GM23338 (cell line): Measurements from ENCODE around the gene PPME1.

ENCODE experiments used
- CREB1 ChIP-seq: fragments of 250-450 bp; sonication (Bioruptor Pico); IDR thresholded peaks from 2 replicates; pipeline ENCODE4 v1.5.0; 2020; ENCODE audit warnings: low read depth, mild to moderate bottlenecking, moderate library complexity
- ETS1 ChIP-seq: IDR thresholded peaks from 2 replicates; pipeline ENCODE4 v1.6.1; 2016; ENCODE audit warnings: antibody characterized with exemption
- EZH2 ChIP-seq: fragments of 200-600 bp; sonication (generic); IDR thresholded peaks from one replicate; pipeline ENCODE4 v1.8.0; 2017; ENCODE audit warnings: antibody characterized with exemption, mild to moderate bottlenecking, low read depth; ENCODE audit not compliant: unreplicated experiment
- EZH2phosphoT487 ChIP-seq: fragments of 200-600 bp; sonication (generic); IDR thresholded peaks from one replicate; pipeline ENCODE4 v1.8.1; 2018; ENCODE audit warnings: antibody characterized with exemption; ENCODE audit not compliant: unreplicated experiment
- JUNB ChIP-seq: IDR thresholded peaks from one replicate; pipeline ENCODE4 v1.6.1; 2016; ENCODE audit warnings: antibody characterized with exemption; ENCODE audit not compliant: unreplicated experiment
- POLR2AphosphoS5 ChIP-seq: IDR thresholded peaks from 2 replicates; pipeline ENCODE4 v1.6.1; 2016; ENCODE audit warnings: antibody characterized with exemption, low read depth
- REST ChIP-seq: IDR thresholded peaks from one replicate; pipeline ENCODE4 v1.6.1; 2018; ENCODE audit warnings: antibody characterized with exemption; ENCODE audit not compliant: unreplicated experiment
- ZNF331 ChIP-seq: fragments of 250-450 bp; sonication (Bioruptor Pico); IDR thresholded peaks from 2 replicates; pipeline ENCODE4 v1.5.0; 2020; ENCODE audit warnings: low read depth, mild to moderate bottlenecking, moderate library complexity
- TF ChIP-seq, protein P1 (sequence below), 2 experiments: fragments of 200-600 bp in 1 of 2; sonication (generic) in 1 of 2; conservative IDR thresholded peaks; 2 replicates each; pipeline versions ENCODE4 v1.5.1 to v1.6.1; 2016 to 2017; ENCODE audit warnings: antibody characterized with exemption in 2 of 2, low read depth in 2 of 2, mild to moderate bottlenecking in 2 of 2, moderate library complexity in 1 of 2

DNA sequence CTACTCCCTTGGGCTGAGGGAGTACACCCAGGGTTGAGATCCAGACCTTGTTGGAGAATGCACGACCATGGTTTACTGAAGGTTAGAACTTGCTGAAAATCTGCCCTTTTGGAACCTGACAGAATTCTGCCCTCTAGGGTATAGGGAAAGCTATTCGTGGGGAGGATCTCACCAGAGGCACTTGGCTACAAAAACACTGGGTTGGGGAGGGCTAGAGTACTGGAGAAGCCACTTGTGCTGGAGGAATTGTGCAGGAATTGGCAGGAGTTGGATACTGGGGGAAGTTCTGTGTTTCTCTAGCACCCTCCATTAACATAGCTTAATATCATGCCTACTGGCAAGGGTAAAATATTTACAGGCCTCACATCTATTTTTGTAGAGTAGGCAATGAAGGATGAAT is 55.8 kb downstream of the PPME1 start:
- TF ChIP-seq, protein P1, sequence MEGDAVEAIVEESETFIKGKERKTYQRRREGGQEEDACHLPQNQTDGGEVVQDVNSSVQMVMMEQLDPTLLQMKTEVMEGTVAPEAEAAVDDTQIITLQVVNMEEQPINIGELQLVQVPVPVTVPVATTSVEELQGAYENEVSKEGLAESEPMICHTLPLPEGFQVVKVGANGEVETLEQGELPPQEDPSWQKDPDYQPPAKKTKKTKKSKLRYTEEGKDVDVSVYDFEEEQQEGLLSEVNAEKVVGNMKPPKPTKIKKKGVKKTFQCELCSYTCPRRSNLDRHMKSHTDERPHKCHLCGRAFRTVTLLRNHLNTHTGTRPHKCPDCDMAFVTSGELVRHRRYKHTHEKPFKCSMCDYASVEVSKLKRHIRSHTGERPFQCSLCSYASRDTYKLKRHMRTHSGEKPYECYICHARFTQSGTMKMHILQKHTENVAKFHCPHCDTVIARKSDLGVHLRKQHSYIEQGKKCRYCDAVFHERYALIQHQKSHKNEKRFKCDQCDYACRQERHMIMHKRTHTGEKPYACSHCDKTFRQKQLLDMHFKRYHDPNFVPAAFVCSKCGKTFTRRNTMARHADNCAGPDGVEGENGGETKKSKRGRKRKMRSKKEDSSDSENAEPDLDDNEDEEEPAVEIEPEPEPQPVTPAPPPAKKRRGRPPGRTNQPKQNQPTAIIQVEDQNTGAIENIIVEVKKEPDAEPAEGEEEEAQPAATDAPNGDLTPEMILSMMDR (conservative IDR thresholded peaks at IDR 0.05; ENCODE audit: low read depth in 2 of 2), result peak; percentile 28 to 52; a peak in 3 of 4 replicates
- TF ChIP-seq ETS1 (no peak), CREB1 (CRISPR knock-in tag) (no peak), EZH2 (no peak), EZH2phosphoT487 (no peak), POLR2AphosphoS5 (no peak), REST (no peak), ZNF331 (CRISPR knock-in tag) (no peak), JUNB (no peak)
